ENCODE measurements around the gene PTAR1. TPM values are rescaled to one million over a fixed set of nuclear protein-coding genes. Genes with fewer than 3 reads are reported as not detected.

PTAR1 gene
- total RNA-seq, 1 donor from 2014 or later: 23.2 TPM

DNA sequence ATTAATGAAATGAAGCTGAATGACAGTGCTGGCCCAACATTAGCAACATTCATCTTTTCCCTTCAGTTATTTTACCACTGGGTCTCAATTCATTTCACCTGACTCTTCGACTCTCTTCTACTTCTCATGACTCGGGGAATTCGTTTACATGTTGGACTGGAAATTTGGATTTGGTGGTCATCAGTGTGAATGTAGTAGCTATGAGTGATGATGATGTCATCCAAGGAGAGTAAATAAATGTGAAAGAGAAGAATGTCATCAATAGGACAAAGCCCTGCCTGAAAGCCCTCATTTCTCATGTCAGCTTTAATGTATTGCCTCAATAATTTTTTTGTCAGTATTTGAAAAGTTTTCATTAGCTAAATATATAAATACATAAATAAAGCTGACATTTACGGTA lies 38.9 kb upstream of the PTAR1 start:
- no peak overlapping the region for H3K27ac ChIP-seq (replicated peaks)
- H3K4me1 ChIP-seq: no peaks in the 10 kb centered on the region
- DNase-seq: no peak
- intact Hi-C loops (cut with micrococcal nuclease): no loop called here
- H3K27me3 ChIP-seq (ENCODE audit: low read depth): no peaks in the 10 kb centered on the region
- TF ChIP-seq, protein P1, sequence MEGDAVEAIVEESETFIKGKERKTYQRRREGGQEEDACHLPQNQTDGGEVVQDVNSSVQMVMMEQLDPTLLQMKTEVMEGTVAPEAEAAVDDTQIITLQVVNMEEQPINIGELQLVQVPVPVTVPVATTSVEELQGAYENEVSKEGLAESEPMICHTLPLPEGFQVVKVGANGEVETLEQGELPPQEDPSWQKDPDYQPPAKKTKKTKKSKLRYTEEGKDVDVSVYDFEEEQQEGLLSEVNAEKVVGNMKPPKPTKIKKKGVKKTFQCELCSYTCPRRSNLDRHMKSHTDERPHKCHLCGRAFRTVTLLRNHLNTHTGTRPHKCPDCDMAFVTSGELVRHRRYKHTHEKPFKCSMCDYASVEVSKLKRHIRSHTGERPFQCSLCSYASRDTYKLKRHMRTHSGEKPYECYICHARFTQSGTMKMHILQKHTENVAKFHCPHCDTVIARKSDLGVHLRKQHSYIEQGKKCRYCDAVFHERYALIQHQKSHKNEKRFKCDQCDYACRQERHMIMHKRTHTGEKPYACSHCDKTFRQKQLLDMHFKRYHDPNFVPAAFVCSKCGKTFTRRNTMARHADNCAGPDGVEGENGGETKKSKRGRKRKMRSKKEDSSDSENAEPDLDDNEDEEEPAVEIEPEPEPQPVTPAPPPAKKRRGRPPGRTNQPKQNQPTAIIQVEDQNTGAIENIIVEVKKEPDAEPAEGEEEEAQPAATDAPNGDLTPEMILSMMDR (IDR thresholded peaks at IDR 0.05; ENCODE audit: borderline replicate concordance): no peak
- no peaks in the 10 kb centered on the region for H3K9me3 ChIP-seq (replicated peaks)
- H3K4me3 ChIP-seq: no peak overlapping the region
- no peaks in the 10 kb centered on the region for H3K36me3 ChIP-seq

- no peak for DNase-seq
- TF ChIP-seq, protein P1 (IDR thresholded peaks at IDR 0.05; ENCODE audit: borderline replicate concordance): no peak
- no peaks in the 10 kb centered on the region for H3K9me3 ChIP-seq (replicated peaks)
- H3K27me3 ChIP-seq (ENCODE audit: low read depth): peaks cover 1% of the 10 kb centered on the region
- no peak overlapping the region for H3K4me3 ChIP-seq
- no peaks in the 10 kb centered on the region for H3K4me1 ChIP-seq
- no peaks in the 10 kb centered on the region for H3K36me3 ChIP-seq
- H3K27ac ChIP-seq (replicated peaks): no peak overlapping the region
- intact Hi-C loops (cut with micrococcal nuclease): no loop called here
These were observed 37.9 kb upstream of the PTAR1 start for GRCh38 chr9:69797675-69798074.

- Histone ChIP-seq H3K36me3 (no peaks in the 10 kb centered on the region), H3K4me3 (no peak overlapping the region), H3K9me3 (replicated peaks) (no peaks in the 10 kb centered on the region), H3K27me3 (ENCODE audit: low read depth) (peaks cover 10% of the 10 kb centered on the region), H3K4me1 (no peaks in the 10 kb centered on the region), H3K27ac (replicated peaks) (no peak overlapping the region)
- no peak for DNase-seq
- intact Hi-C loops (cut with micrococcal nuclease): no loop called here
- TF ChIP-seq, protein P1 (IDR thresholded peaks at IDR 0.05; ENCODE audit: borderline replicate concordance): no peak
These were observed 34.5 kb upstream of the PTAR1 start for GRCh38 chr9:69794356-69794755.

GRCh38 chr9:69785757-69786156 lies 25.9 kb upstream of the PTAR1 start:
- Histone ChIP-seq H3K9me3 (replicated peaks) (no peaks in the 10 kb centered on the region), H3K4me1 (no peaks in the 10 kb centered on the region), H3K27me3 (ENCODE audit: low read depth) (peaks cover 6% of the 10 kb centered on the region), H3K36me3 (no peaks in the 10 kb centered on the region), H3K4me3 (no peak overlapping the region), H3K27ac (replicated peaks) (no peak overlapping the region)
- intact Hi-C loops (cut with micrococcal nuclease): no loop called here
- DNase-seq: no peak
- TF ChIP-seq, protein P1 (IDR thresholded peaks at IDR 0.05; ENCODE audit: borderline replicate concordance): no peak

DNA sequence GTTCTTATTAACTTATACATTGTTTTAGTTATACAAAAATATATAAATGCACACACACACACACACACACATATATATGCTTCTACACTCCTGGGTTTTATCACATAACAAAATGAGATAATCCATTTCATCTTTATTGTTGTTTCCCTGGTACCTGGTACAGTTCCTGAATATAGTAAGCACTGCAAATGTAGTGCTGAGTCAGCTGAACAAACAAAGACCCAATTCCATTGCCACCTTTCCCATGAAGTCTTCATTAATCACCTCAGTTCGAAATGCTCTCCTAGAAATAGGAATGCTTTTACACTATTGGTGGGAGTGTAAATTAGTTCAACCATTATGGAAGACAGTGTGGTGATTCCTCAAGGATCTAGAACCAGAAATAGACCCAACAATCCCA lies 13.4 kb upstream of the PTAR1 start:
- DNase-seq: no peak
- H3K36me3 ChIP-seq: no peaks in the 10 kb centered on the region
- no peaks in the 10 kb centered on the region for H3K9me3 ChIP-seq (replicated peaks)
- intact Hi-C loops (cut with micrococcal nuclease): no loop called here
- TF ChIP-seq, protein P1 (IDR thresholded peaks at IDR 0.05; ENCODE audit: borderline replicate concordance): no peak
- no peak overlapping the region for H3K4me3 ChIP-seq
- no peak overlapping the region for H3K27ac ChIP-seq (replicated peaks)
- no peaks in the 10 kb centered on the region for H3K4me1 ChIP-seq
- H3K27me3 ChIP-seq (ENCODE audit: low read depth): no peaks in the 10 kb centered on the region
